Vagina (tissue), 2 donors: ENCODE data around the gene ACIN1. TPM values are rescaled to one million over a fixed set of nuclear protein-coding genes. Genes with fewer than 3 reads are reported as not detected.

ENCODE experiments used
- DNase-seq, 2 donors: peaks; one replicate each; pipeline ENCODE4 v3.0.0-alpha.2; 2017; ENCODE audit errors: extremely low spot score in 2 of 2
- H3K27ac ChIP-seq: fragments of 200-600 bp; sonication (generic); one replicate; pipeline ENCODE4 v1.5.1; 2019
- H3K27me3 ChIP-seq: fragments of 200-600 bp; sonication (generic); one replicate; pipeline ENCODE4 v1.5.1; 2019
- H3K36me3 ChIP-seq, 2 donors: fragments of 200-600 bp; sonication (generic); one replicate each; pipeline ENCODE4 v1.5.1; 2017 to 2019
- H3K4me1 ChIP-seq: fragments of 200-600 bp; sonication (generic); one replicate; pipeline ENCODE4 v1.5.1; 2019
- H3K4me3 ChIP-seq, 2 donors: fragments of 200-600 bp; sonication (generic); 1 replicate in 1 of 2; 2 replicates in 1 of 2; pipeline ENCODE4 v1.5.1; 2016 to 2019
- H3K9me3 ChIP-seq: fragments of 200-600 bp; sonication (generic); one replicate; pipeline ENCODE4 v1.5.1; 2019
- POLR2A ChIP-seq, 2 donors: fragments of 450-650 bp; IDR thresholded peaks; one replicate each; pipeline ENCODE4 v1.6.1; 2017; ENCODE audit warnings: antibody characterized with exemption in 2 of 2, mild to moderate bottlenecking in 2 of 2, moderate library complexity in 2 of 2
- POLR2AphosphoS5 ChIP-seq, 2 donors: sonication (generic); formaldehyde crosslinking; IDR thresholded peaks; one replicate each; pipeline ENCODE4 v1.9.0; 2017; ENCODE audit warnings: antibody characterized with exemption in 2 of 2, mild to moderate bottlenecking in 2 of 2, low read depth in 1 of 2; ENCODE audit not compliant: insufficient read depth in 1 of 2
- intact Hi-C: fragments of 100-400 bp; cut with DNase I; formaldehyde crosslinking; loops from one replicate; pipeline ENCODE4 v1.15.1; 2023
- total RNA-seq: library from RNA; depleted of rRNA; stranded (reverse); fragments of >200 nt; gene quantifications from one replicate; pipeline ENCODE4 v1.2.3, GENCODE V29; 2016
- TF ChIP-seq, protein P1 (sequence below), 3 experiments: fragments of 450-650 bp in 2 of 3; fragments of 200-600 bp in 1 of 3; sonication (generic) in 1 of 3; IDR thresholded peaks; one replicate each; pipeline ENCODE4 v1.5.1; 2017 to 2019; ENCODE audit warnings: antibody characterized with exemption in 3 of 3, mild to moderate bottlenecking in 2 of 3, moderate library complexity in 2 of 3

ACIN1 gene
- total RNA-seq, 1 donor from 2014 or later: 121 TPM

DNA sequence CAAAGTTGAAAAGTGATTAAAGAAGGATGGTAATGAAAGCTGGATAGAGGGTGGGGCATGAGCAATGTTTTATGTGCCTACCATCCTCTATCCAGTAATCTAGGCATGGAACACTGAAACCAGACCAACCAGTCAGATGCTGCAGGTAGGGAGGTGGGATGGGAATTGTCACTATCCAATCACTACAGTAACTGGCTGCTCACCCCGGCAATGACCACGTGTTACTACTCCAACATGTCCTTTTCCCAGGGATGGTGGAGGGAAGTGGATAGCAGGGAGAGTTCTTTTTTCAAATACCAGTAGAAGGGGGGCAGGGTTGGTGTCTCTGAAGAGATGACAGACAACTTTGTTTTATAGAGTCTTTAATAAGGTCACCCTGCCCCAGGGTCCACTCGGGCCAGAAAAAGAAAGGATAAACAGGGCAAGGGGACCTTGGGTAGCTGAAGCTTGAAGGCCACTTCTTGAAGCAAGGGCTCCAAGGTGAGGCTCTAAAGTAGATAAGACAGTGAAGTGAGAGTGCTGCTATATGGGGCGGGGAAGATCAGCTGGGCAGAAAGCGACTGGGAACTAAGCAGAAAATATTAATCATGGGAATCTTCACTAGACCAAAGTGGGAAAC, 22.9 kb downstream of the ACIN1 start:
- Histone ChIP-seq H3K27me3 (no peaks in the 10 kb centered on the region), H3K9me3 (no peaks in the 10 kb centered on the region), H3K27ac (peak overlapping the region; percentile 90), H3K4me1 (peaks cover 64% of the 10 kb centered on the region), H3K36me3 (peaks cover 3 to 60% of the 10 kb centered on the region in 2 donors), H3K4me3 (peak overlapping the region; percentile 48 to 55)
- DNase-seq: peak in 1 of 2 donors; percentile 34
- intact Hi-C loops: no loop called here
- TF ChIP-seq POLR2A (IDR thresholded peaks at IDR 0.05): no peak
- TF ChIP-seq, protein P1, sequence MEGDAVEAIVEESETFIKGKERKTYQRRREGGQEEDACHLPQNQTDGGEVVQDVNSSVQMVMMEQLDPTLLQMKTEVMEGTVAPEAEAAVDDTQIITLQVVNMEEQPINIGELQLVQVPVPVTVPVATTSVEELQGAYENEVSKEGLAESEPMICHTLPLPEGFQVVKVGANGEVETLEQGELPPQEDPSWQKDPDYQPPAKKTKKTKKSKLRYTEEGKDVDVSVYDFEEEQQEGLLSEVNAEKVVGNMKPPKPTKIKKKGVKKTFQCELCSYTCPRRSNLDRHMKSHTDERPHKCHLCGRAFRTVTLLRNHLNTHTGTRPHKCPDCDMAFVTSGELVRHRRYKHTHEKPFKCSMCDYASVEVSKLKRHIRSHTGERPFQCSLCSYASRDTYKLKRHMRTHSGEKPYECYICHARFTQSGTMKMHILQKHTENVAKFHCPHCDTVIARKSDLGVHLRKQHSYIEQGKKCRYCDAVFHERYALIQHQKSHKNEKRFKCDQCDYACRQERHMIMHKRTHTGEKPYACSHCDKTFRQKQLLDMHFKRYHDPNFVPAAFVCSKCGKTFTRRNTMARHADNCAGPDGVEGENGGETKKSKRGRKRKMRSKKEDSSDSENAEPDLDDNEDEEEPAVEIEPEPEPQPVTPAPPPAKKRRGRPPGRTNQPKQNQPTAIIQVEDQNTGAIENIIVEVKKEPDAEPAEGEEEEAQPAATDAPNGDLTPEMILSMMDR (IDR thresholded peaks at IDR 0.05): no peak
- no peak for TF ChIP-seq POLR2AphosphoS5 (IDR thresholded peaks at IDR 0.05; ENCODE audit: insufficient read depth in 1 of 2, low read depth in 1 of 2)

DNA sequence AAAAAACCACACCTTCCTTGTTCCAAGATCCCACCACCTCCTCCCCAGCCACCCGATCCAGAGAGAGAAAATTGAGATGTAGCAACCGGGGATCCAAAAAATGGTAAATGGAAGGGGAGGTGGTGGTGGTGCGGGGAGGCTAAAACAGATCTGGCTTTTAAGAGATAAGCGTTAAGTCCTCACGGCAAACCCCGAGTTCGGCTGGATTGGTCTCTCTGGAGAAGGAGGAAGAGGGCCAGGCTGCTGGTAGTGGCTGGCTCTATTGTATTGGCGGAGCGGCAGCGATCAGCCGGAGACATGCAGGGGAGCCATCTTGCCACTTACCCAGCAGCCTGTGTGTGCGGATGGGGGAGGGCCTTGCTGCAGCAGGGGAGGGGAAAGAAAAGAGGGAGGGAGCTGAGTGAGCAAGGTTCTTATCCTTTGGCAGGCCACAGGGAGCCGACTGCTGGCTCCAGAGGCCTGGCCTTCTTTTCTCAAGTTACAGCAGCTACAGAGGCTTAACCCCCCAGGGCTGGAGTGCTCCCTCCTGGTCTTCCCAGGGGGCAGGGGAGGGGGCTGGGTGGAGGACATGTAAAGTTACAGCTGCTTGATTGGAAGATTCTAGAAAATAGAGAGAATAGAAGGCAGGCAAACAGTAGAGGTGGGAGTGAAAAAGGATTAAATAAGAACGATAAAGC, 23.6 kb downstream of the ACIN1 start:
- peaks cover 58% of the 10 kb centered on the region for H3K4me1 ChIP-seq
- intact Hi-C loops: no loop called here
- DNase-seq: peak in 1 of 2 donors; percentile 96
- H3K27me3 ChIP-seq: no peaks in the 10 kb centered on the region
- peaks cover 3 to 61% of the 10 kb centered on the region in 2 donors for H3K36me3 ChIP-seq
- H3K9me3 ChIP-seq: no peaks in the 10 kb centered on the region
- peak; percentile 64 to 86 for TF ChIP-seq POLR2AphosphoS5 (IDR thresholded peaks at IDR 0.05; ENCODE audit: insufficient read depth in 1 of 2, low read depth in 1 of 2)
- no peak for TF ChIP-seq POLR2A (IDR thresholded peaks at IDR 0.05)
- TF ChIP-seq, protein P1 (IDR thresholded peaks at IDR 0.05): peak in 1 of 3 experiments; percentile 28
- H3K27ac ChIP-seq: peak overlapping the region; percentile 90
- H3K4me3 ChIP-seq: peak overlapping the region; percentile 48 to 55

DNA sequence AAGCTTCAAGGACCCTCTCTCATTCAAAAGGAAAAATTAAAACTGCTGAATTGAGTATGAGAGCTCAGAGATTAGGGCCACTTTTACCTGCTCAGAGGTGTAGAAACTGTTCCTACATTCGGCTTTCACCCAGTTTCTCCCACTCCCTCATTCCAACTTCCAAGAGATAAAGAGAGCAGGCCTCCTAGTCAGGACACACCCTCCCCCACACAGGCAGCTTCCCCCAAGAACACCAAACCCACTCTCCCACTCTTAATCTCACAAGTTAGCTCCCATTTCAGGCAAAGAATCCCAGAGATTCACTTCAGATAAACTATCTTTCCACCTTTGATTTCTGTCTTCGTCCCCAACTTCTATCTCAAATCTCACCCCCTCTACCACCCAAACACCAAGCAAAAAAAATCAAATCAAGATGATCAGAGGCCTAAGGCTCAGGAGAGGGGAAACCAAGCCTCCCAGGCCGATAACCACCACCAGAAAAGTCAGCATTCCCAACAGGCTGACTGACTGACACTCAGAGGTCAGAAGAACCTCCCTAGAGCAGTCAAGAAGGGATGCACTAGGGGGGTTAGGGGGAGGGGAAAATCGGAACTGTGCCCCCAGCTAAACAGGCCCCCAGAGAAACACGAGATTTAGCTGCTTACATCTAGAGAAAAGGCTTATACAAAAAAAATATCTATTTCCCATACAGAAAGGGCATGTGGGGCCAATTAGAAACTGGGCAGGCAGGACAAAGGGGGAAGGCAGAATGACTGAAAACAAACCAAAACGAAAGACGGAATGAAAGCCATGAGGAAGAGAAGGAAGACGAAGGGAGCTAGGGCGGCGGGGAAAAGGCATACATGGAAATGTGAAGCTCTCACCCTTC, 24.4 kb downstream of the ACIN1 start:
- Histone ChIP-seq H3K27ac (peak overlapping the region; percentile 90), H3K4me1 (peaks cover 58% of the 10 kb centered on the region), H3K36me3 (peaks cover 0 to 61% of the 10 kb centered on the region in 2 donors), H3K4me3 (peak overlapping the region; percentile 48 to 55), H3K27me3 (no peaks in the 10 kb centered on the region), H3K9me3 (no peaks in the 10 kb centered on the region)
- peak in 1 of 2 donors; percentile 40 for DNase-seq
- intact Hi-C loops: no loop called here
- TF ChIP-seq POLR2A (IDR thresholded peaks at IDR 0.05) (no peak), POLR2AphosphoS5 (IDR thresholded peaks at IDR 0.05; ENCODE audit: insufficient read depth in 1 of 2, low read depth in 1 of 2) (no peak)
- TF ChIP-seq, protein P1 (IDR thresholded peaks at IDR 0.05): no peak

DNA sequence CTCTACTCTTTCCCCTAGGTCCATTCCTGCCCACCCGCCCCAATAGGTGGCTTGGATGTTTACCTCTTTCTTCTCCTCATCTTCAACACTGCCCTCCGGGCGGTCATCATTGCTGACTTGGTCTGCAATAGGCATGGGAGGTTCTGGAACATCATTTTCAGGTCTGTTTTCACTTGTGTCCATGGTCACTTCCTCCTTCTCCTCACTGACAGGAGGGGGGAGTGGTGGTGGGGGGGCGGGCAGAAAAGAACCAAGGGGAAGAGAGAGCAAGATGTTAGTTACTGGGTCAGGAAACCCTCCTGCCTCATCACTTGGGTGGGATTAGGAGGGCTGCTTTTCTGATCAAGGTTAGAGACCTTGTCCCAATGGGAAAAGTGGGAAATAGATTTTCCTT, 25.5 kb downstream of the ACIN1 start:
- H3K27ac ChIP-seq: peak overlapping the region; percentile 90
- H3K4me1 ChIP-seq: peaks cover 58% of the 10 kb centered on the region
- no peaks in the 10 kb centered on the region for H3K27me3 ChIP-seq
- peak in 1 of 2 donors; percentile 85 for DNase-seq
- no peak overlapping the region for H3K4me3 ChIP-seq
- TF ChIP-seq POLR2AphosphoS5 (IDR thresholded peaks at IDR 0.05; ENCODE audit: insufficient read depth in 1 of 2, low read depth in 1 of 2) (no peak), POLR2A (IDR thresholded peaks at IDR 0.05) (no peak)
- TF ChIP-seq, protein P1 (IDR thresholded peaks at IDR 0.05): no peak
- H3K36me3 ChIP-seq: peaks cover 0 to 62% of the 10 kb centered on the region in 2 donors
- intact Hi-C loops: no loop called here
- H3K9me3 ChIP-seq: no peaks in the 10 kb centered on the region
